HG03521 (cell line): ENCODE data around the gene CEP72.
"Not testable (repeated sequence)": the region's sequence is repeated elsewhere in the genome, so short reads cannot be mapped to it uniquely, and the experiment has no call there.

Source experiments
- ATAC-seq: cut with Tn5 transposase; IDR thresholded peaks from one replicate; pipeline ENCODE4 v1.9.1; 2021; ENCODE audit warnings: mild to moderate bottlenecking, moderate library complexity; ENCODE audit not compliant: unreplicated experiment

Gene CEP72

GRCh38 chr5:595285-595875, 16.8 kb upstream of the CEP72 start:
- ATAC-seq = no peak

- no peak for ATAC-seq
Measured at GRCh38 chr5:597871-598563, 14.1 kb upstream of the CEP72 start.

- no peak for ATAC-seq
Measured at GRCh38 chr5:598564-598890, 13.6 kb upstream of the CEP72 start.

GRCh38 chr5:600886-601541, 11.1 kb upstream of the CEP72 start:
- ATAC-seq = no peak

- no peak for ATAC-seq
Measured at GRCh38 chr5:601771-602465, 10.2 kb upstream of the CEP72 start.

- ATAC-seq = no peak
Measured at GRCh38 chr5:602466-603035, 9.6 kb upstream of the CEP72 start.

- ATAC-seq = no peak
Measured at GRCh38 chr5:603081-603998, 8.8 kb upstream of the CEP72 start.

- no peak for ATAC-seq
Measured at GRCh38 chr5:604391-604831, 7.7 kb upstream of the CEP72 start.

- not testable (repeated sequence) for ATAC-seq
Measured at GRCh38 chr5:605090-605489, 7.0 kb upstream of the CEP72 start.

GRCh38 chr5:606061-606460, 6.1 kb upstream of the CEP72 start:
- no peak for ATAC-seq

GRCh38 chr5:606526-607399, 5.4 kb upstream of the CEP72 start:
- ATAC-seq = no peak

- ATAC-seq = peak; percentile 24
Measured at GRCh38 chr5:607541-608428, 4.4 kb upstream of the CEP72 start.

- no peak for ATAC-seq
Measured at GRCh38 chr5:608429-609370, 3.4 kb upstream of the CEP72 start.

GRCh38 chr5:609506-609905, 2.6 kb upstream of the CEP72 start:
- no peak for ATAC-seq

GRCh38 chr5:610011-610743, 2.0 kb upstream of the CEP72 start:
- no peak for ATAC-seq
